HG03575 (cell line): ENCODE results near the gene GTF2H3.
A peak's percentile ranks its signal among the peaks of the same experiment; 100 is the strongest.
"Not testable (repeated sequence)": the region's sequence is repeated elsewhere in the genome, so short reads cannot be mapped to it uniquely, and the experiment has no call there.

Experiments
- ATAC-seq: cut with Tn5 transposase; IDR thresholded peaks from one replicate; pipeline ENCODE4 v1.9.1; 2021; ENCODE audit not compliant: unreplicated experiment, insufficient number of reproducible peaks, low FRiP score; ENCODE audit errors: extremely low read depth

GTF2H3 gene

GRCh38 chr12:123633379-123634141 lies at the start of gene GTF2H3, which contains the start of gene EIF2B1:
GTF2H3 (plus strand) TSS chr12:123633829; CDS start chr12:123633860, 31 bp downstream.
EIF2B1 (minus strand) TSS chr12:123633686; CDS start chr12:123633557, 129 bp downstream.
- ATAC-seq, result peak; percentile 45

- no peak for ATAC-seq
Observed at GRCh38 chr12:123591702-123592481, 41.7 kb upstream of the GTF2H3 start.

- no peak for ATAC-seq
Observed at GRCh38 chr12:123595729-123596128, 37.9 kb upstream of the GTF2H3 start.

GRCh38 chr12:123597100-123597499 lies 36.5 kb upstream of the GTF2H3 start:
- no peak for ATAC-seq

GRCh38 chr12:123598522-123598921 lies 35.1 kb upstream of the GTF2H3 start:
- ATAC-seq, result no peak

GRCh38 chr12:123599310-123599709 lies 34.3 kb upstream of the GTF2H3 start:
- ATAC-seq, result no peak

- ATAC-seq, result no peak
Observed at GRCh38 chr12:123599721-123600120, 33.9 kb upstream of the GTF2H3 start.

- no peak for ATAC-seq
Observed at GRCh38 chr12:123601602-123602489, 31.8 kb upstream of the GTF2H3 start, which contains the start of gene DDX55. DDX55 (plus strand) TSS chr12:123602099; CDS start chr12:123602149, 50 bp downstream.

- ATAC-seq, result no peak
Observed at GRCh38 chr12:123602651-123603195, 30.9 kb upstream of the GTF2H3 start.

- not testable (repeated sequence) for ATAC-seq
Observed at GRCh38 chr12:123603495-123603894, 30.1 kb upstream of the GTF2H3 start.

GRCh38 chr12:123607756-123608155 lies 25.9 kb upstream of the GTF2H3 start:
- ATAC-seq, result no peak

GRCh38 chr12:123608182-123608581 lies 25.4 kb upstream of the GTF2H3 start:
- no peak for ATAC-seq

- ATAC-seq, result no peak
Observed at GRCh38 chr12:123614110-123614509, 19.5 kb upstream of the GTF2H3 start.

GRCh38 chr12:123614531-123614930 lies 19.1 kb upstream of the GTF2H3 start:
- ATAC-seq, result no peak

- ATAC-seq, result no peak
Observed at GRCh38 chr12:123617144-123617543, 16.5 kb upstream of the GTF2H3 start.

GRCh38 chr12:123617580-123617979 lies 16.0 kb upstream of the GTF2H3 start:
- ATAC-seq, result no peak

GRCh38 chr12:123621101-123621500 lies 12.5 kb upstream of the GTF2H3 start:
- ATAC-seq, result no peak

GRCh38 chr12:123621619-123622530 lies 11.8 kb upstream of the GTF2H3 start:
- ATAC-seq, result no peak
